DMS 273 (cell line): Measurements from ENCODE around the gene GDPGP1.
"Not testable (repeated sequence)": the region's sequence is repeated elsewhere in the genome, so short reads cannot be mapped to it uniquely, and the experiment has no call there.

ENCODE experiments used
- DNase-seq: peaks from one replicate; lab custom pipeline; 2025; ENCODE audit not compliant: unreplicated experiment; lab: John Stamatoyannopoulos, UW

Gene GDPGP1

GRCh38 chr15:90234096-90234988 lies at the start of gene GDPGP1:
TSS of gene GDPGP1 (plus strand) at chr15:90234209. CDS start at chr15:90240909, 6,700 bp downstream.
- DNase-seq = peak; percentile 38

GRCh38 chr15:90184786-90185704 lies 49.0 kb upstream of the GDPGP1 start:
- DNase-seq = peak; percentile 88

GRCh38 chr15:90187257-90187868 lies 46.6 kb upstream of the GDPGP1 start:
- no peak for DNase-seq

- DNase-seq = not testable (repeated sequence)
These were observed 45.9 kb upstream of the GDPGP1 start for GRCh38 chr15:90188065-90188464.

GRCh38 chr15:90188914-90189748 lies 44.9 kb upstream of the GDPGP1 start:
- DNase-seq = no peak

- DNase-seq = no peak
These were observed 44.1 kb upstream of the GDPGP1 start for GRCh38 chr15:90189781-90190467.

GRCh38 chr15:90190606-90191343 lies 43.2 kb upstream of the GDPGP1 start:
- no peak for DNase-seq

GRCh38 chr15:90191344-90191687 lies 42.7 kb upstream of the GDPGP1 start:
- no peak for DNase-seq

- peak; percentile 87 for DNase-seq
These were observed 42.1 kb upstream of the GDPGP1 start for GRCh38 chr15:90191794-90192509.

GRCh38 chr15:90192961-90193786 lies 40.8 kb upstream of the GDPGP1 start:
- no peak for DNase-seq

GRCh38 chr15:90194655-90195054 lies 39.4 kb upstream of the GDPGP1 start:
- no peak for DNase-seq

- no peak for DNase-seq
These were observed 33.4 kb upstream of the GDPGP1 start for GRCh38 chr15:90200534-90201129.

- DNase-seq = peak; percentile 78
These were observed 32.7 kb upstream of the GDPGP1 start, which contains the start of gene SEMA4B for GRCh38 chr15:90201130-90201943. TSS of gene SEMA4B (plus strand) at chr15:90201330. CDS start at chr15:90201579, 249 bp downstream.

GRCh38 chr15:90201944-90202375 lies 32.0 kb upstream of the GDPGP1 start:
- no peak for DNase-seq

GRCh38 chr15:90202929-90203328 lies 31.1 kb upstream of the GDPGP1 start:
- no peak for DNase-seq

GRCh38 chr15:90203473-90203872 lies 30.5 kb upstream of the GDPGP1 start:
- no peak for DNase-seq
